ENCODE measurements around the gene SLC11A2.

SLC11A2 gene

GRCh38 chr12:51056242-51056641 lies 30.1 kb upstream of the SLC11A2 start:
- Histone ChIP-seq H3K9me3 (ENCODE audit: low read length) (no peaks in the 10 kb centered on the region), H3K4me2 (ENCODE audit: low read length) (no peak overlapping the region), H3K27me3 (ENCODE audit: insufficient read depth, low read length) (no peaks in the 10 kb centered on the region), H3K4me1 (ENCODE audit: insufficient read depth, low read length, severe bottlenecking) (no peaks in the 10 kb centered on the region), H4K20me1 (ENCODE audit: insufficient read depth, low read length) (no peaks in the 10 kb centered on the region), H3F3A (ENCODE audit: insufficient read depth, low read length) (no peaks in the 10 kb centered on the region), H3K9ac (ENCODE audit: low read length) (no peak overlapping the region), H3K79me2 (ENCODE audit: insufficient read depth, low read length) (no peaks in the 10 kb centered on the region), H3K9me2 (ENCODE audit: low read depth, low read length) (no peaks in the 10 kb centered on the region), H3K27ac (ENCODE audit: low read depth, low read length, poor library complexity, severe bottlenecking) (no peak overlapping the region), H3K36me3 (ENCODE audit: insufficient read depth, low read length) (peaks cover 84% of the 10 kb centered on the region), H3K4me3 (ENCODE audit: low read depth, low read length, poor library complexity, severe bottlenecking) (no peak overlapping the region), H2AFZ (ENCODE audit: low read length) (no peak overlapping the region)
- TF ChIP-seq CTCF (IDR thresholded peaks at IDR 0.05; ENCODE audit: low read length) (no peak), EZH2 (IDR thresholded peaks at IDR 0.05; ENCODE audit: borderline replicate concordance, low read length) (no peak)

- Histone ChIP-seq H3K27ac (ENCODE audit: low read depth, low read length, poor library complexity, severe bottlenecking) (no peak overlapping the region), H3K36me3 (ENCODE audit: insufficient read depth, low read length) (peaks cover 76% of the 10 kb centered on the region)
- TF ChIP-seq CTCF (IDR thresholded peaks at IDR 0.05; ENCODE audit: low read length) (no peak), EZH2 (IDR thresholded peaks at IDR 0.05; ENCODE audit: borderline replicate concordance, low read length) (no peak)
These were observed 28.9 kb upstream of the SLC11A2 start for GRCh38 chr12:51055060-51055459.

GRCh38 chr12:51051787-51052186 lies 25.6 kb upstream of the SLC11A2 start:
- no peak overlapping the region for H3K27ac ChIP-seq (ENCODE audit: low read depth, low read length, poor library complexity, severe bottlenecking)
- H4K20me1 ChIP-seq (ENCODE audit: insufficient read depth, low read length): no peaks in the 10 kb centered on the region
- no peak for TF ChIP-seq CTCF (IDR thresholded peaks at IDR 0.05; ENCODE audit: low read length)
- TF ChIP-seq EZH2 (IDR thresholded peaks at IDR 0.05; ENCODE audit: borderline replicate concordance, low read length): no peak
- H3K9me2 ChIP-seq (ENCODE audit: low read depth, low read length): no peaks in the 10 kb centered on the region
- H3K79me2 ChIP-seq (ENCODE audit: insufficient read depth, low read length): peaks cover 12% of the 10 kb centered on the region; the same call in 1 of the 2 replicates
- H3K9me3 ChIP-seq (ENCODE audit: low read length): no peaks in the 10 kb centered on the region
- no peaks in the 10 kb centered on the region for H3F3A ChIP-seq (ENCODE audit: insufficient read depth, low read length)
- no peak overlapping the region for H2AFZ ChIP-seq (ENCODE audit: low read length)
- H3K9ac ChIP-seq (ENCODE audit: low read length): no peak overlapping the region
- H3K36me3 ChIP-seq (ENCODE audit: insufficient read depth, low read length): peaks cover 47% of the 10 kb centered on the region
- no peak overlapping the region for H3K4me3 ChIP-seq (ENCODE audit: low read depth, low read length, poor library complexity, severe bottlenecking)
- H3K27me3 ChIP-seq (ENCODE audit: insufficient read depth, low read length): no peaks in the 10 kb centered on the region
- peaks cover 20% of the 10 kb centered on the region for H3K4me1 ChIP-seq (ENCODE audit: insufficient read depth, low read length, severe bottlenecking)
- no peak overlapping the region for H3K4me2 ChIP-seq (ENCODE audit: low read length)

More at GRCh38 chr12:51055060-51055459, 28.9 kb upstream of the SLC11A2 start:
- no peak overlapping the region for H2AFZ ChIP-seq (ENCODE audit: low read length)
- H3K4me2 ChIP-seq (ENCODE audit: low read length): no peak overlapping the region
- no peaks in the 10 kb centered on the region for H3K27me3 ChIP-seq (ENCODE audit: insufficient read depth, low read length)
- H4K20me1 ChIP-seq (ENCODE audit: insufficient read depth, low read length): no peaks in the 10 kb centered on the region
- H3F3A ChIP-seq (ENCODE audit: insufficient read depth, low read length): no peaks in the 10 kb centered on the region
- H3K9me3 ChIP-seq (ENCODE audit: low read length): no peaks in the 10 kb centered on the region
- no peaks in the 10 kb centered on the region for H3K9me2 ChIP-seq (ENCODE audit: low read depth, low read length)
- H3K4me3 ChIP-seq (ENCODE audit: low read depth, low read length, poor library complexity, severe bottlenecking): no peak overlapping the region
- H3K4me1 ChIP-seq (ENCODE audit: insufficient read depth, low read length, severe bottlenecking): peaks cover under 1% of the 10 kb centered on the region
- no peaks in the 10 kb centered on the region for H3K79me2 ChIP-seq (ENCODE audit: insufficient read depth, low read length)
- H3K9ac ChIP-seq (ENCODE audit: low read length): no peak overlapping the region
